GM23338 (cell line): ENCODE measurements around the gene GHR. TPM values are rescaled to one million over a fixed set of nuclear protein-coding genes. Genes with fewer than 3 reads are reported as not detected.

Experiments used
- ATAC-seq: fragments of 200-7000 bp; cut with Tn5 transposase; 3 replicates; pipeline ENCODE4 v1.9.1; 2020
- DNase-seq: peaks from one replicate; pipeline ENCODE4 v3.0.0-alpha.2; 2015; ENCODE audit warnings: low spot score
- H2AFZ ChIP-seq: fragments of 200-600 bp; sonication (generic); 2 replicates; pipeline ENCODE4 v1.8.0; 2016; ENCODE audit warnings: antibody characterized with exemption, mild to moderate bottlenecking, moderate library complexity
- H3F3A ChIP-seq: fragments of 200-600 bp; sonication (generic); replicated peaks from 2 replicates; pipeline ENCODE4 v1.8.0; 2017; ENCODE audit warnings: antibody characterized with exemption, mixed run types, low read depth
- H3K27ac ChIP-seq: fragments of 200-600 bp; sonication (generic); 2 replicates; pipeline ENCODE4 v1.6.1; 2016; ENCODE audit warnings: low read depth
- H3K27me3 ChIP-seq: fragments of 200-600 bp; sonication (generic); 2 replicates; pipeline ENCODE4 v1.8.0; 2016; ENCODE audit warnings: mild to moderate bottlenecking, mixed run types, moderate library complexity; ENCODE audit not compliant: insufficient read depth
- H3K36me3 ChIP-seq: fragments of 200-600 bp; sonication (generic); 2 replicates; pipeline ENCODE4 v1.8.0; 2016; ENCODE audit warnings: mild to moderate bottlenecking; ENCODE audit not compliant: insufficient read depth
- H3K4me1 ChIP-seq: fragments of 200-600 bp; sonication (generic); 2 replicates; pipeline ENCODE4 v1.8.0; 2016; ENCODE audit warnings: mild to moderate bottlenecking, moderate library complexity; ENCODE audit not compliant: insufficient read depth
- H3K4me2 ChIP-seq: fragments of 200-600 bp; sonication (generic); 2 replicates; pipeline ENCODE4 v1.7.1; 2017; ENCODE audit warnings: mixed run types
- H3K4me3 ChIP-seq: fragments of 200-600 bp; sonication (generic); 2 replicates; pipeline ENCODE4 v1.6.1; 2016; ENCODE audit warnings: mixed run types
- H3K79me2 ChIP-seq: fragments of 200-600 bp; sonication (generic); replicated peaks from 2 replicates; pipeline ENCODE4 v1.8.0; 2017; ENCODE audit warnings: mild to moderate bottlenecking; ENCODE audit not compliant: insufficient read depth
- H3K9me2 ChIP-seq: fragments of 200-600 bp; sonication (generic); 2 replicates; pipeline ENCODE4 v1.8.0; 2017; ENCODE audit not compliant: insufficient read depth
- H4K20me1 ChIP-seq: fragments of 200-600 bp; sonication (generic); replicated peaks from 2 replicates; pipeline ENCODE4 v1.8.0; 2017; ENCODE audit warnings: mild to moderate bottlenecking; ENCODE audit not compliant: insufficient read depth
- H3K27ac Mint-ChIP-seq: 2 replicates; pipeline ENCODE4 v1.8.0; 2020; ENCODE audit warnings: inconsistent platforms, mild to moderate bottlenecking, moderate library complexity, mixed read lengths
- H3K27me3 Mint-ChIP-seq: 3 replicates; pipeline ENCODE4 v1.8.0; 2022; ENCODE audit warnings: low read depth, mild to moderate bottlenecking, moderate library complexity, mixed read lengths, inconsistent platforms; ENCODE audit not compliant: insufficient read depth, poor library complexity
- H3K36me3 Mint-ChIP-seq: 3 replicates; pipeline ENCODE4 v1.8.0; 2021; ENCODE audit warnings: low read depth, mild to moderate bottlenecking, inconsistent platforms, moderate library complexity, mixed read lengths
- H3K4me1 Mint-ChIP-seq: 3 replicates; pipeline ENCODE4 v1.8.0; 2020; ENCODE audit warnings: mild to moderate bottlenecking, inconsistent platforms, mixed read lengths
- H3K4me3 Mint-ChIP-seq: 3 replicates; pipeline ENCODE4 v1.8.0; 2021; ENCODE audit warnings: moderate library complexity, mild to moderate bottlenecking, inconsistent platforms, mixed read lengths
- H3K9me3 Mint-ChIP-seq: 3 replicates; pipeline ENCODE4 v1.8.0; 2020; ENCODE audit warnings: moderate library complexity, mild to moderate bottlenecking, inconsistent platforms, mixed read lengths
- CREB1 ChIP-seq: fragments of 250-450 bp; sonication (Bioruptor Pico); IDR thresholded peaks from 2 replicates; pipeline ENCODE4 v1.5.0; 2020; ENCODE audit warnings: low read depth, mild to moderate bottlenecking, moderate library complexity
- CTCF ChIP-seq, 2 experiments: fragments of 200-600 bp in 1 of 2; sonication (generic) in 1 of 2; conservative IDR thresholded peaks; 2 replicates each; pipeline versions ENCODE4 v1.5.1 to v1.6.1; 2016 to 2017; ENCODE audit warnings: antibody characterized with exemption in 2 of 2, low read depth in 2 of 2, mild to moderate bottlenecking in 2 of 2, moderate library complexity in 1 of 2
- EZH2 ChIP-seq: fragments of 200-600 bp; sonication (generic); IDR thresholded peaks from one replicate; pipeline ENCODE4 v1.8.0; 2017; ENCODE audit warnings: antibody characterized with exemption, mild to moderate bottlenecking, low read depth; ENCODE audit not compliant: unreplicated experiment
- EZH2phosphoT487 ChIP-seq: fragments of 200-600 bp; sonication (generic); IDR thresholded peaks from one replicate; pipeline ENCODE4 v1.8.1; 2018; ENCODE audit warnings: antibody characterized with exemption; ENCODE audit not compliant: unreplicated experiment
- JUNB ChIP-seq: IDR thresholded peaks from one replicate; pipeline ENCODE4 v1.6.1; 2016; ENCODE audit warnings: antibody characterized with exemption; ENCODE audit not compliant: unreplicated experiment
- NANOG ChIP-seq: IDR thresholded peaks from 2 replicates; pipeline ENCODE4 v1.6.1; 2016; ENCODE audit warnings: antibody characterized with exemption, borderline replicate concordance
- POLR2AphosphoS5 ChIP-seq: IDR thresholded peaks from 2 replicates; pipeline ENCODE4 v1.6.1; 2016; ENCODE audit warnings: antibody characterized with exemption, low read depth
- REST ChIP-seq: IDR thresholded peaks from one replicate; pipeline ENCODE4 v1.6.1; 2018; ENCODE audit warnings: antibody characterized with exemption; ENCODE audit not compliant: unreplicated experiment
- STAT1 ChIP-seq: IDR thresholded peaks from one replicate; pipeline ENCODE4 v1.6.1; 2016; ENCODE audit warnings: antibody characterized with exemption; ENCODE audit not compliant: unreplicated experiment
- ZNF114 ChIP-seq: fragments of 250-450 bp; sonication (Bioruptor Pico); IDR thresholded peaks from 2 replicates; pipeline ENCODE4 v1.5.0; 2020; ENCODE audit warnings: mild to moderate bottlenecking, moderate library complexity
- ZNF331 ChIP-seq: fragments of 250-450 bp; sonication (Bioruptor Pico); IDR thresholded peaks from 2 replicates; pipeline ENCODE4 v1.5.0; 2020; ENCODE audit warnings: low read depth, mild to moderate bottlenecking, moderate library complexity
- ZNF462 ChIP-seq: fragments of 250-450 bp; sonication (Bioruptor Pico); IDR thresholded peaks from 2 replicates; pipeline ENCODE4 v1.5.0; 2020; ENCODE audit warnings: mild to moderate bottlenecking, moderate library complexity
- polyA plus RNA-seq: library from polyadenylated mRNA; unstranded; fragments of >200 nt; fragmentation: Nextera tagmentation; extraction: Ambion mirVana; gene quantifications from 2 replicates; pipeline ENCODE4 v1.2.1, GENCODE V29; 2016
- total RNA-seq: library from RNA; depleted of rRNA; stranded (reverse); fragments of >200 nt; shearing (Covaris generic); gene quantifications from 2 replicates; pipeline ENCODE4 v1.2.3, GENCODE V29; 2014

Gene GHR
- total and polyA plus RNA-seq, 2 experiments from 2014 or later: 0.21 to 1.9 TPM

GRCh38 chr5:42749020-42749419 lies 325.8 kb downstream of the GHR start (continued):
- no peak for TF ChIP-seq ZNF462
- no peak for TF ChIP-seq CREB1
- TF ChIP-seq JUNB: no peak
- no peak for TF ChIP-seq NANOG
- TF ChIP-seq ZNF114 (CRISPR knock-in tag): no peak
- no peak for TF ChIP-seq EZH2phosphoT487
- no peak for TF ChIP-seq CTCF (conservative IDR thresholded peaks at IDR 0.05; ENCODE audit: low read depth in 2 of 2)
- TF ChIP-seq STAT1: no peak
- no peak for TF ChIP-seq ZNF331
- no peak for TF ChIP-seq EZH2

- H4K20me1 ChIP-seq: no peaks in the 10 kb centered on the region
- H3K36me3 ChIP-seq: no peaks in the 10 kb centered on the region
- Mint-ChIP-seq H3K27ac (no peak overlapping the region), H3K9me3 (no peaks in the 10 kb centered on the region), H3K4me1 (no peaks in the 10 kb centered on the region), H3K27me3 (no peaks in the 10 kb centered on the region), H3K36me3 (no peaks in the 10 kb centered on the region), H3K4me3 (no peak overlapping the region)
- DNase-seq: no peak
- H3K4me3 ChIP-seq: no peak overlapping the region
- no peak overlapping the region for H2AFZ ChIP-seq
- no peak overlapping the region for H3K27ac ChIP-seq
- no peaks in the 10 kb centered on the region for H3K79me2 ChIP-seq
- no peak overlapping the region for H3K4me2 ChIP-seq
- ATAC-seq: no peak
- H3K27me3 ChIP-seq: no peaks in the 10 kb centered on the region
- H3F3A ChIP-seq: no peaks in the 10 kb centered on the region
- H3K4me1 ChIP-seq: no peaks in the 10 kb centered on the region
- H3K9me2 ChIP-seq: no peaks in the 10 kb centered on the region
- TF ChIP-seq NANOG: no peak
- TF ChIP-seq STAT1: no peak
- no peak for TF ChIP-seq ZNF114 (CRISPR knock-in tag)
- no peak for TF ChIP-seq CTCF (conservative IDR thresholded peaks at IDR 0.05; ENCODE audit: low read depth in 2 of 2)
- TF ChIP-seq REST: no peak
- no peak for TF ChIP-seq ZNF331
- no peak for TF ChIP-seq POLR2AphosphoS5
- no peak for TF ChIP-seq EZH2
Measured at GRCh38 chr5:42750507-42750906, 327.3 kb downstream of the GHR start.
